GM21737 (cell line): ENCODE results near the gene ACTN1.
"Not testable (repeated sequence)": the region's sequence is repeated elsewhere in the genome, so short reads cannot be mapped to it uniquely, and the experiment has no call there.

Experiments used
- ATAC-seq: cut with Tn5 transposase; IDR thresholded peaks from one replicate; pipeline ENCODE4 v1.9.1; 2021; ENCODE audit warnings: mild to moderate bottlenecking, moderate library complexity; ENCODE audit not compliant: unreplicated experiment

Gene ACTN1

DNA sequence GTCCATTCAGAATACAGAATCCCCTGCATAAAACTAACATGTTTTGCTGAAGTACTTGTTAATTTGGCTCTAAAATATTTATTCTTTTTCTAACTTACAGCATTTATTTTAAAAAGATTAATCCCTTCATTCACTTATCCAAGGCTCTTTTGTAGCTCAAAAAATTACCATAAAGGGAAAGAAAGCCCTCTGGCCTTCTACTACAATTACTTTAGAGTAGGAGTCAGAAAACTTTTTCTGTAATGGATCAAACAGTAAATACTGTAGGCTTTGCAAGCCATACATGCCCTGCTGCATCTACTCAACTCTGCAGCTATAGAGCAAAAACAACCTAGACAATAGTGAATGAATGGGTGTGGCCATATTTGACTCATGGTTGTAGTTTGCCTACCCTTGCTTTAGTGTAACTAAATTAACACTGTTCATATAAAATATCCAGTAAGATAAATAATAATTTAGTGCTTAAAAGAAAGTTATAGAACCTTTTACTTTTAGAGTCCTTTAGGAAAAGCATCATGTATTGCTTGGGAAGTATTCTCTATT is 112.0 kb downstream of the ACTN1 start:
- ATAC-seq = no peak

DNA sequence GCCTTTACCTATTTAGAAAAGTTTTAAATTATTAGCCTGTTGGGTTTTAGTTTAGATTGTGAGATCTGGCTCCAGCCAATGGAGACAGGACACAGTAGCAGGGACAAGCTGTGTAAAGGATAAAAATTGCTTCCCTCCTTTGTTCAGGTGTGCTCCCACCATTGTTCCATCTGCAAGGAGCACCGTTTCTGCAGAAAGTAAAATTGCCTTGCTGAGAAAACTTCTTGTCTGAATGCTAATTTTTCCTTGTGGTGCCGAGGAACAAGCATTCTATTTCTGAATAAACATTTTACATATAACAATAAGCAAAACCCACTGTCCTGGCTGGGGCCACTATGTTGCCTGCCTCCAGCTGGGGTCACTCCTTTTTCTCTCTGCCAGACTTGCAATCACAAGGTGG is 113.6 kb downstream of the ACTN1 start:
- no peak for ATAC-seq

DNA sequence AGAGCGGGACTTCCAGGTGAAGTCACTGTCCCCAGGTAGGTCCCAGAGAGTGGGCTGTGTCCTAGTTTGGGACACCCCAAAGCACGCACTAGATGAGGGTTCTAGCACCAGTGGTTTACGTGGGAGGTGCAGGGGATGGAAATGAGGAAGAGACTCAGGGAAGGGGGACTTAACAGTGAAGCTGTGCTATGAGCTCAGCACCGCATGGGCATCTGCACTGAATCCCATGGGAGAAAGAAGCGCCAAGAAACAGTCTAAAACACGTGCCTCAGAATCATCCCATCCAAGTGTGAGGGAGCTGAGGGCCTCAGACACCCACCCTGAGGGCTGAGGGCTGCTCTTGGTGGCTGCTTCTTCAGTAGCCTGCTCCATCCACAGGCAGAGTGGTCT is 114.7 kb downstream of the ACTN1 start:
- ATAC-seq = no peak

DNA sequence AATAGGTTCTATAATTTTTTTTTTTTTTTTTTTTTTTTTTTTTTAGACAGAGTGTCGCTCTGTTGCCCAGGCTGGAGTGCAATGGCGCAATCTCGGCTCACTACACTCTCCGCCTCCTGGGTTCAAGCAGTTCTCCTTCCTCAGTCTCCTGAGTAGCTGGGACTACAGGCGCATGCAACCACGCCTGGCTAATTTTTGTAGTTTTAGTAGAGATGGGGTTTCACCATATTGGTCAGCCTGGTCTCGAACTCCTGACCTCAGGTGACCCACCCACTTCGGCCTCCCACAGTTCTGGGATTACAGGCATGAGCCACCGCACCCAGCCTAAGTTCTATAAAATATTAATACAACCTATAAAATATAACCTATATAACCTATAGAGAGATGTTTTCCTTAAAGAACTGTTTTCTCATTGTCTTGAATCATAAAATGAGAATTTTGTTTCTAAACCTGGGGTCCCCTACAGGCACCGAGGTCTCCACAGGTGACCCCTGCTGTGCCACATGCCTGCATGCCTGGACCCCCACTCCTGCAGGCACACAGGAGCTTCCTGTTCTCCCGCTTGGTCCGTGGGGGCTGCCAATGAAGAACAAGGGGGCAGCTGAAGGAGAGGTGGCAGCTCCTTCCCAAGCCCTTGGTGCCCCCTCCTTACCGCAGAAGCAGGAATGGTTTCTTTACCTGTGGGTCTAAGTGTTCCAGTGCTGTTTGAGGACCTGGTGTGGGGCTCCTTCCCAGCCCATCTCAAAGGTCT is 115.3 kb downstream of the ACTN1 start:
- no peak for ATAC-seq

DNA sequence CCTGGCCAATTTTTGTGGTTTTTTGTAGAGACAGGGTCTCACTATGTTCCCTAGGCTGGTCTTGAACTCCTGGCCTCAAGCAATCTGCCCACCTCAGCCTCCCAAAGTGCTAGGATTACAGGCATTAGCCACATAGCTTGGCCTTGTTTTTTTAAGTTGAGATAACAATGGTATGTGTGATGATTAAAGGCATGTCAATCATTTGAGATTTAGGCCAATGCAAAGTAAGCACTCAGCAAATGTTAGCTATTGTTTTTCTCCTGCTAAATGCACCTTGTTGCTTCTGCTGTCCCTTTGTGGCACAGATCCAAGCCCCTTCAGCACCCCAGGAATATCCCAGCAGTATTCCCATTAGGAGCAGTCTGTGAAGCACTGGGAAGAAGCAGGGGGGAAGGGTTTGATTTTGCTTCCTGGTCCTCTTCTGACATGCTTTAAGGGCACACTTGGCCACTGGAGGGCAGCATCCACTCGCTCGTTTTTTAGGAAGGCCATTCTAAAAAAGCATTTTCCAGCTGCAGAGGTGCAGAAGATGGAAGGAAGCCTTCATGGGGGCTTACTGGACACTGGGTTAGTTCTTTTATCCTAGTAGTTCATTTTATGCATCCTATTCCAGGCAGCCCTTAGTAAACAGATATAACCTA is 116.0 kb downstream of the ACTN1 start:
- ATAC-seq = no peak

DNA sequence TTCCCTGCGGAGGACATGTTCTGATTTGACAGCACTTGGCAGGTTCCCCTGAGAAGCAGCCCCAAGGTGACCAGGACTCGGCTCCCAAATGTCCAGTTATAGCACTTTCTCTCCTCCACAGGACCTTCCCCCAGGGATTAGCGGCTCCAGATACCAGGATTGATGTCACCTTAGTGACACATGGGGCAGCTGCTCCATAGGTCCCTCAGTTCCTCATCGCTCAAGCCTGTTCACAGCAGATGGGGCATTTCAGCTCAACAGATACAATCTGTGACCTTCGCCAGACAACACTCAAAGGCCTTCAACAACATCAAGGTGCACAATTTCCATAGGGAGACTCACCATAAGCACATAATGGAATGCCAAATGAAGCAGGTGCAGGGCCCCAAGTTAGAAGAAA is 118.3 kb downstream of the ACTN1 start:
- ATAC-seq = no peak

DNA sequence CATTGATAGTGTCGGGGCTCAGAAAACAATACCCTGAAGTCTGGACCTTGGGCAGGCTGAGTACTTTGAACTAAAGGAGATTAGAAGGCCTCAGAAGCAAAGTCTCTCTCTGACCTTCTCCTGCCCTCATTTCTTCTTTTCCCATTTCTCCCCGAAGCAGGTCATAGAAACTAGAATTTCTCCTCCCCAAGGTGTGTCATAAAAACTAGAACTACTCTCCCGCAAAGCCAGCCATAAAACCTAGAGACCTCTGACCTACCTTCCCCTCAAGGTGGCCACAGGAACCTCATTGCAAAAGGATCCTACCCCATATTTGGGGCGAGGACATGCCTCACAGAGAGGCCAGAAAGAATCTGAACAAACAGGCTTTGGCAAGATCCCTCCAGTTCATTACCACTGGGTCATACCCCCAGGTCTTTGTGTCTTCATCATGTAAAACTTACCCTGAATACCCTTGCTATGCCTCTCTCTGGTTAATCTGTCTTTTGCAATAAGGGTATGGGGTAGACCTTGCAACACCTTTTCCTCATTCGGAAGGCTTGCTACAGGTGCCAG is 121.5 kb downstream of the ACTN1 start:
- no peak for ATAC-seq

DNA sequence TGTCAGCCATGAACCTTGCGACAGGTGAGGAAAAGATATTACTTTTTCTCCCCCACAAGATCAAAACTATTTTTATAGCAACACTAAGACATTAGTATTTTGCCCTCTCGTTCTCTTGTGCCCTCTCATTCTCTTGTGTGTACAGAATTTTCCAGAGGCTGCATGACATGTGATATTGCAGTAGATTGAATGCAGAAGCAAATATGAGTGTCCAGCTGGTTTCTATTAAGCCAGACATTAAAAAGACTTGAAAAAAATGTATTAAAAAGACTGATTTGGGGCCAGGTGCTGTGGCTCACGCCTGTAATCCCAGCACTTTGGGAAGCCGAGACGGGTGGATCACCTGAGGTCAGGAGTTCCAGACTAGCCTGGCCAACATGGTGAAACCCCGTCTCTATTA is 122.5 kb downstream of the ACTN1 start:
- no peak for ATAC-seq

DNA sequence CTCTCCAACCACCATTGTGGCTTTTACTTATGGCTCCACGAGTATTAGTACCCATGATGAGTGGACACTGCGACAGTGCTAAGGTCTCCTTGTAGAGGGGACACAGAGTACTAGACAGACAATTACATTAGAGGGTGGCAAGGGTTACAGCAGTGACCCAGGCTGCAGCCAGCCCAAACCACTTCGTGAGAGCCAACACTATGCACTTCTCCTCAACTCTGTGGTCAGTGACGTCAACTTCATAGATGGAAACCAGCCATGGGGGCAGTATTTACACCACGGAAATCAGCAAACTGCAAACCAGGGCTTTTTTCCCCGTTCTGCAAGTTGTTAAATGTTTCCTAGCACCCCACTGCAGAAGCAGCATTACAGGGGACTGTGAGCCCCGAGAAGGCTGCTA is 124.7 kb downstream of the ACTN1 start:
- no peak for ATAC-seq

DNA sequence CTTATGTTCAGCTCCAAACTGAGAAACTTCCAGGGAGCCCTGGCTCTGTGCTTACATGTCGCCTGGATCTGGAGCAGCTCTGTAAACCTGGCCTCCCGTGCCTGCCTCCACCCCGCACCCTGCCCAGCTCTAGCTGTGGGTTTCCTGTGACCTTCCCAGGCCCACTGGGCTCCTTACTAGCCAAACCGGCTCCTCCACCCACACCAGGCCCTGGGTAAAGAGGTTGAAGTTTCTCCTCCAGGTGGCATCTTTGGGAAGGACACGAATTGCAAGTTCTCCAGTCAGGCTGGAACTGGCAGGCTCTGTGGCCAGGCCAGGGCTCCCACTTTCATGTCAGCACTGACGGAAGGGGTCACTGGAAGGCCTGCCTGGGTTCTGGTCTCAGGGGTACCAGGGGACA is 125.4 kb downstream of the ACTN1 start:
- ATAC-seq = no peak

DNA sequence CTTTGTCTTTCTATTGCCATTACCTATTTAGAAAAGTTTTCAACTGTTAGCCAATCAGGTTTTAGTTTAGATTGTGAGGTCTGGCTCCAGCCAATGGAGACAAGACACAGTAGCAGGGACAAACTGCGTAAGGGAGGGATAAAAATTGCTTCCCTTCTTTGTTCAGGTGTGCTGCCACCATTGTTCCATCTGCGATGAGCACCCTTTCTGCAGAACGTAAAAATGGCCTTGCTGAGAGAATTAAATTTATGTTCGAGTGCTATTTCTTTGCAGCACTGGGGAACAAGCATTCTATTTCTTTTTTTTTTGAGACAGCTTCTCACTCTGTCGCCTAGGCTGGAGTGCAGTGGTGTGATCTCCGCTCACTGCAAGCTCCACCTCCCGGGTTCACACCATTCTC is 126.6 kb downstream of the ACTN1 start:
- ATAC-seq = not testable (repeated sequence)

DNA sequence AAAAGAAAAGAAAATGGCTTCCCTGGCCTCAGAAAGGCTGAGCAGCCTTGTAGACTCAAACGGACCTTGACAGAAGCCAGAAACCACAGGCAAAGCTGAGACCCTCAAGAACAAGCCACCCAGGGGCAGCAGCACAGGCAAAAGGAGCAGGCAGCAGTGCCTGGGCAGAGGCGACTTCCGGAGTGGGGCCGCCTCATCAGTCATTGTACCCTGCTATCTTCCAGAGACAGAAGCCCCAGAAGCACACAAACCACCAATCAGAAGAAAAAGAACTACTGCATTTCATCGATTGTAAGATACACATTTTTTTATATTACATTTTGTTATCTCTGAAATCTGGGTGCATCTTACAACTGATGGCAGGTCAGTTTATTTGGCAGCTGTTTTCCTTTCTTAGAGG is 128.0 kb downstream of the ACTN1 start:
- ATAC-seq = no peak

DNA sequence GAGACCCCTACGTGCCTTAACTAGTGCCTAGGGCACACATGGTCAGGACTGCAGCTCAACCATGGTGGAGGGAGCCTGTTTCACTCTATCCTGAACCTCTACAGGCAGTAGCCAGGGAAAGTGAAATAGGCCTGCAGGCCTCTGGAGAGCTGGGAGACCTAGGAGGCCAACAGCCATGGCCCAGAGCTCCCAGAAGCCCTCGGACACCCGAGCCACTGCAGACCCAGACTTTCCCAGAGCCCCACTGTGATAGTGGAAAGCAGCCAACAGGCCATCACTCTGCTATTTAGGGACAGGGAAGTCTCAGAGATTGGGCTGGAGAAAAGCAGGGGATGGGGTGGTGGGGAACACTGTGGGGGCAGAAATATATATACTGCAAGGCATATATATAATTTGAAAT is 129.7 kb downstream of the ACTN1 start:
- no peak for ATAC-seq

DNA sequence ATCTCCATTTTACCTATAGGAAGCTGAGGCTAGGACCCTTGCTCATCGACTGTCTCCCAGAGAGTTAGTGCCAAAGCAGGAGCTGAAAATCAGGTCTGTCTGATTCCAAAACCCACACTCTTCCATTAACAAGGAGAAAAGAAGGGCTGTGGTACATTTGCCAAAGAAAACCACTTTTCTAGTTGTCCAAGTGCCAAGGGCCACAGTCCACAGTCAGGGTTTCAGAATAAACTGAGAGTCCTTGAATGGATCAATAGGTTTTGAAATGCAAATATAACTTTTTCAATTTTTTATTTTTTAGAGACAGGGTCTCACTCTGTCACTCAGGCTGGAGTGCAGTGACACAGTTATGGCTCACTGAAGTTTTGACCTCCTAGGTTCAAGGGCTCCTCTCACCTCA is 130.8 kb downstream of the ACTN1 start:
- no peak for ATAC-seq

DNA sequence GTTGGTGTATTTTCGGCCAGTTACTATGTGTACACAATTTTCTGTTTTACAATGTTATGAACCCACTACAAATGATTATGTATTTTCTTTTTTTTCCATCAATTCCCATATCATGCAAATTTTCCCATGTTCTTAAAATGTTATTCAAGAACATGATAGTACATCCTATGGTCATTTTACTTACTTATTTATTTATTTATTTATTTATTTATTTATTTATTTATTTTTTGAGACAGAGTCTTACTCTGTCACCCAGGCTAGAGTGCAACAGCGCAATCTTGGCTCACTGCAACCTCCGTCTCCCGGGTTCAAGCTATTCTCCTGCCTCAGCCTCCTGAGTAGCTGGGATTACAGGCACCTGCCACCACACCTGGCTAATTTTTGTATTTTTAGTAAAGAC is 131.5 kb downstream of the ACTN1 start:
- not testable (repeated sequence) for ATAC-seq

DNA sequence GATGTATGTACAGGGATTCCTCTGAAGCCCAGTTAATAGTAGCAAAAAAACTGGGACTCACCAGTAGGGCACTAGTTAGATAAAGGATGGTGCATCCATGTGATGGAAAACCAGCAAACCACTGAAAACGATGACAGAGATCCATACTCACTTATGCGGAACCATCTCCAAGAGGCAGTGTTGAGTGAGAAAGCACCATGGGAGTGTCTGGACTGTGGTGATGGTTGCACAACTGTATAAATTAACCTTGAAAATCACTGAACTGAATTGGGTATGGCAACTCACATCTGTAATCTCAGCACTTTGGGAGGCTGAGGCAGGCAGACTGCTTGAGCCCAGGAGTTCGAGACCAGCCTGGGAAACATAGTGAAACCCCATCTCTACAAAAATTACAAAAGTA is 132.6 kb downstream of the ACTN1 start:
- no peak for ATAC-seq

DNA sequence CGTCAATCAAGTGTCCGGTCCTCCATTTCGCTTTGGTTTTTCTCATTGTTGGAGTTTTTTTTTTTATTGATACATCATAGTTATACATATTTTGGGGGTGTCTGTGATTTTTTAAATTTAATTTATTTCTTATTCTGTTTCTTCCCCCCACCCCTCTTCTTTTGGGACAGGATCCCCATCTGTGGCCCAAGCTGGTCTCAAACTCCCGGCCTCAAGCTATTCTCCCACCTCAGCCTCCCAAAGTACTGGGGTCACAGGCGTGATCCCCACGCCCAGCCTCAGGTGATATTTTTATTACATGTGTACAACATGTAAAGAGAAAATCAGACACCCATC is 134.9 kb downstream of the ACTN1 start:
- no peak for ATAC-seq

DNA sequence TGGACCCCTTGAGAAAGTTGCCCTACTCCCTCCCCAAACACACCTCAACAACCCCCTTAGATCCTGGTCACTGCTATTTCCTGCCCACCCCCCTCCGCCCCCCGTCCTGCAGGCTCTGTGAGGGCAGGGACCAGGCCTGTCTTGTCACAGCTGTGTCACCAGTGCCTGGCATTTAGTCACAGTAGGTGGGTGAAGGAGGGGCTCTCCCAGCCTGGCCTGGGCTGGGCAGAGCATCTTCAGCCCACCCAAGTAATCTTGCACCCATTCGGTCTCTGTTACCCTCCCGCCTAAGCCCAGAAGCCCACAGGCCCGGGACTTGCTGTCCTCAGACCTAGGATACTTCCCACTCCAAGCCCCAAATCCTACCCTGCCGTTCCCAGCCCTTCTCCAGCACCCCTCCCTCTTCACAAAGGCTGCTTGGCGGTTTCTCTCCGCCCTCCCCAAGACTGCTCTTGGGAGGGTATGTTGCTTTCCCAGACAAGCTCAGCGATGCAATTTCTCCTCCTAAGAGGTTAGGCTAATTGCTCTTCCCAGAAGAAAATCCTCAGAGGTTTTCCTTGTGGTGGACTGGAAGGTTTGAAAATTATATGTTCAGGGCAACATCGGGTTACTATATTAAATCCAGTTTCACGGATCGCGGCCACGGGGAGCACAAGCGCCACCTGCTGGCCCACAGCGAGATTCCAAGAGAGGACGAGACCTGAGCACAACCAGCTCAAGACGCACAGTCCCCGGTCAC is 135.5 kb downstream of the ACTN1 start:
- no peak for ATAC-seq

DNA sequence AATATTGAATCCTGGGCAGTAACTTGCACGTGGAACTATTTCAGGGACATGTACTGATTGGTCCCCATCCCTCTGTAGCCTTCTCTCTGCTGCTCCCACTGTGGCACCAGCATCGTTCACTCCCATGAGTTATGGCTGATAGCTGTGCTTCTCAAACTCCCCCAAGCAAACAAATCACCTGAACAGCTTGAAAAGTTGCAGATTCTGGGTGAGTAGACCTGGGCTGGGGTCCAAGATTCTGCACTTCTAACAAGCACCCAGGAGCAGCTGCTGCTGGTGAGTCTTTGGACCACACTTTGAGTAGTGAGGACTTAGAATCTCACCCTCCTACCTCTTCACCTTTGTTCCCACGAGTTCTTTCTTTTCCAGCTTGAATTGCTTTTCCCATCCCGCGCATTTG is 136.8 kb downstream of the ACTN1 start:
- ATAC-seq = no peak

DNA sequence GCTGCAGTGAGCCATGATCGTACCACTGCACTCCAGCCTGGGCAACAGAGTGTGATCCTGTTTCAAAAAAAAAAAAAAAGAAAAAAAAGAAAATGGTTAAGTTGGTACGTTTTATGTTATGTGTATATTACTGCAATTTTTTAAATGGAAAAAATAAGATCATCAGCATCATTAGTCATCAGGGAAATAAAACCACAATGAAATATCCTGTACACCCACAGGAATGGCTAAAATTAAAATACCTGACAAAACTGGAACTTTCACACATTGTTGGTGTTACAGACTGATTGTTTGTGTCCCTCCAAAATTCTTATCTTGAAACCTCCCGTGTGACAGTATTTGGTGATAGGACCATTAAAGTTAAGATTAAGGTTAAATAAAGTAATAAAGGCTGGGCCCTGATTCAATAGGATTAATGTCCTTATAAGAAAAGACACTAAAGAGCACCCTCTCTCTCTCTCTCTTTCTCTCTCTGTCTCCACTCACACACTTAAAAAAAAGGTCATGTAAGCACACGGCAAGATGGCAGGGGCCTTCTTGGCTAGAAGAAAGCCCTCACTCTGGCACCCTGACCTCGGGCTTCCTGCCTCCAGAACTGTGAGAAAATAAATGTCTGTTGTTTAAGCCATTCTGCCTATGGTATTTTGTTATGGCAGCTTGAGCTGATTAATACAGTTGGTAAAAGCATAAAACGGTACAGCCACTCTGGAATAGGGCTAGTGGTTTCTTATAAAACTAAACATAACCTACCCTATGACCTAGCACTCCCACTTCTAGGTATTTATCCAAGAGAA is 137.9 kb downstream of the ACTN1 start:
- ATAC-seq = no peak

DNA sequence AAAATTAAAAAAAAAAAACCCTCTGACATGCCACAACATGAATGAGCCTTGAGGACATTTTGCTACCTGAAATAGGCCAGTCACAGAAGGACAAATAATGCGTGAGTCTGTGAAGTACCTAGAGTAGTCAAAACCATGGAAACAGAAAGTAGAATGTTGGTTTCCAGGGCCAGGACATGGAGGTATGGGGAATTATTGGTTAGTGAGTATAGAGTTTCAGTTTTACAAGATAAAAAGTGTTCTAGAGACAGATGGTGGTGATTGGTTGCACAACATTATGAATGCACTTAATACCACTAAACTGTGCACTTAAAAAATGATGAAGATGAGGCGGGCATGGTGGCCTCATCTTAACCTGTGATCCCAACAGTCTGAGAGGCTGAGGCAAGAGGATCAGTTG is 138.6 kb downstream of the ACTN1 start:
- no peak for ATAC-seq
